Smooth muscle cell of the pulmonary artery (primary cell): Measurements from ENCODE around the gene OGFOD1. TPM values are rescaled to one million over a fixed set of nuclear protein-coding genes. Genes with fewer than 3 reads are reported as not detected.

Experiments
- total RNA-seq: library from RNA; depleted of rRNA; stranded (reverse); fragments of >200 nt; gene quantifications from 2 replicates; pipeline ENCODE4 v1.2.3, GENCODE V29; 2014

Gene OGFOD1
- 97.6 and 100.0 TPM in 2 replicates for total RNA-seq

DNA sequence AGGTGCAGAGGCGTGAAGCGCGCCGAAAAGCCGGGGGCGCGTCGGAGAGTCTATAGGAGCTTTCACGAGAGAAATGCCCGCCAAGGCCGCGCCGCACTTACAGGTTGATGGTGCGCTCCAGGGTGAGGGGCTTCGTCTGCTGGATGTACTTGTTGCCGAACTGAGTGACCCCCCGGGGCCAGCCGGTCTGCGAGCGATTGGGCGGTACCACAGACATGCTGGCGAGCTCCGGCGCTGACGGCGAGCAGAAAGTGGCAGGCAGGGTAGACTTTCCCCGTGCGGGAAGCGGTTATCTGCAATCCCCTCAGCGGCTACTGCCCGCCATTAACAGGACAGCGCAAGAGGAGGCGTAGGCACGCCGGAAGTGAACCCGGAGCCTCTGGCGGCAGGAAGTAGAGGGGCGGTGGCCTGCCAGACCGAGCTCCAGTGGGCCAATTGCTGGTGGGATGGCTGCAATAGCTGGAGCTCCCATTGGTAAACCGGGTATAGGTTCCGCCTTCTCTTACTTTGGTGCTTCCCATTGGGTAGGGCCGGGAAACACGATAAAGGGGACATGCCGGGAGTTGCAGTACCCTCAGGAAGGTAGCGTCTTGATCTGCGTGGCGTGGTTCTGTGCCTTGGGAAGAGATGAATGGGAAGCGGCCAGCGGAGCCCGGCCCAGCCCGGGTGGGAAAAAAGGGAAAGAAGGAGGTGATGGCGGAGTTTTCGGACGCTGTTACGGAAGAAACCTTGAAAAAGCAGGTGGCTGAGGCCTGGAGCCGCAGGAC, at the start of gene OGFOD1, which contains the start of gene NUDT21:
Gene OGFOD1 (plus strand): TSS at position 569 of the 767 bp plus-strand sequence. CDS start 59 bp downstream, at position 628.
Gene NUDT21 (minus strand): TSS at position 347 of the 767 bp plus-strand sequence. CDS start 130 bp downstream, at position 217.

DNA sequence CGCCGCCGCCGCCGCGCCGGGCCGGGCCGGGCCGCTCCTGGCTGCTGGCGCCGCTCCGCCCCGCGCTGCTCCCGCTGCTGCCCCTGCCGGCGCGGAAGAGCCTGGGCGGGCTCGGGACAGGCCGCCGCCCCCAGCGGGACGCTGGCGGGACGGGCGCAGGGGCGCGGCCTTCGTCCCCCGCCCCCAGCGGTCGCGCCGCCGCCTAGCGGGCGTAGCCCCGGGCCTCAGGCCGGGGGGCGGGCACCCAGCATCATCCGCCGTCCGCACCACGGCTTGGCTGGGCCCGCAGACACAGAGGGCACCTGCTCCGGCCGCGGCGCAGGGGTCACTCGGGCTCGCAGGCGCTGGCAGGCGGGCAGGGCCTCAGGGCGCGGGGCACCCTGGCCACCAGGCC, 25.9 kb upstream of the OGFOD1 start, which contains the start of gene AMFR:
Gene AMFR (minus strand): TSS at position 107 of the 394 bp plus-strand sequence. CDS start 218 bp downstream, outside the sequence.

DNA sequence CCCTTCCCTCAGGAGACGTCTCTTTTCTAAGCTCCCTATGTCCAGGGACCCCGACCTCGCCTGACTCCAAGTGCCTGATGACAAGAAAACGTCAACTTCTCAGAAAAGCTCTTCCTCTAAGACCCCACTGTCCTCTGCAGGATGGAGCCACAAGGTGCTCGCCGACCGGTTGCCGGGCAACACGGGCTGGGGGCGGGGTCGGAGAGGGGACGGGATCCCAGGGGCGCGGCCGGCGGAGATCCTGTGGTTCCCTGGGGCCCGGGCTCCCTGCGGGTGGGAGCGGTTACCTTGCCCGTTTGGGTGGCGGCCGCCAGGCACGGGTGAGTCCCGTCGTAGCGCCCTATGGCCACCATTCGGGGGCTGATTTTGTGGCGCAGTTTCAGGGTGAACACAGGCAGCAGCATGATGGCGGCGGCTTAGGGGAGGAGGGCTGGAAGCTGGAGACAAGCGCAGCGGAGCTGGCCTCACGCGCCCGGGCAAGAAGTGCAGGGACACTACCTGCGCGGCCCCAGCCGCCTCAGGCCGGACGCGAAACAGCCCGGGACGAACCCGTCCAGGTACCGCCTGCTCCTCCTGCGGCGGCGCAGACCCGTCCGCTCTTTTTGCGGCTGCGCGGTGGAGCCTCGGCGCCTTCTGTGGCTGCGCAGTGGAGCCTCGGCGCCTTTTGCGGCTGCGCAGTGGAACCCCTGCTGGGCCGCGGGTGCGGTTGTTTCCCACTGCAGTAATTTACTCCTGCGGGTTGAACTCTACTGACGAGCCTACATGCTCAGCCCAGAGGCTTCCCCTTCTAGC, 68.3 kb downstream of the OGFOD1 start, which contains the start of gene BBS2:
Gene BBS2 (minus strand): TSS at position 566 of the 792 bp plus-strand sequence. CDS start 162 bp downstream, at position 404.

Other genes with a start within 250 kb of the OGFOD1 start
- 285 and 317 TPM in 2 replicates for gene AMFR, start 26.0 kb upstream of the OGFOD1 start, total RNA-seq
- 59.6 and 129 TPM in 2 replicates for gene NUDT21, start 222 bp upstream of the OGFOD1 start, total RNA-seq
- gene BBS2, start 68.5 kb downstream of the OGFOD1 start, total RNA-seq: 46.3 and 47.3 TPM in 2 replicates
- gene MT4, start 113.5 kb downstream of the OGFOD1 start, total RNA-seq: not detected in 2 replicates
- 0.59 TPM in 2 replicates for gene MT3, start 138.0 kb downstream of the OGFOD1 start, total RNA-seq
- gene MT2A, start 157.0 kb downstream of the OGFOD1 start, total RNA-seq: 92.7 and 183 TPM in 2 replicates
- 86.1 and 156 TPM in 2 replicates for gene MT1E, start 174.2 kb downstream of the OGFOD1 start, total RNA-seq
- 1.5 TPM in 1 of 2 replicates, not detected in the other for gene MT1M, start 181.1 kb downstream of the OGFOD1 start, total RNA-seq
- gene MT1A, start 187.1 kb downstream of the OGFOD1 start, total RNA-seq: 1.1 TPM in 1 of 2 replicates, not detected in the other
- gene MT1B, start 200.3 kb downstream of the OGFOD1 start, total RNA-seq: not detected in 2 replicates
- gene MT1F, start 206.4 kb downstream of the OGFOD1 start, total RNA-seq: 2.0 TPM in 1 of 2 replicates, not detected in the other
- gene MT1G, start 216.5 kb downstream of the OGFOD1 start, total RNA-seq: 1.3 TPM in 1 of 2 replicates, not detected in the other
- gene MT1H, start 218.3 kb downstream of the OGFOD1 start, total RNA-seq: not detected in 2 replicates
- gene MT1X, start 230.9 kb downstream of the OGFOD1 start, total RNA-seq: 16.5 and 18.4 TPM in 2 replicates